SK-N-SH treated with all-trans-retinoic acid at 6 μM for 48 hours (cell line): ENCODE results near the gene PTX4.

ENCODE experiments used
- ARNTL ChIP-seq: fragments of 450-650 bp; formaldehyde crosslinking; IDR thresholded peaks from 2 replicates; pipeline ENCODE4 v1.5.0; 2020; ENCODE audit warnings: low read depth, mild to moderate bottlenecking, moderate library complexity, borderline replicate concordance
- CSDC2 ChIP-seq: fragments of 250-450 bp; sonication (Bioruptor Pico); IDR thresholded peaks from 2 replicates; pipeline ENCODE4 v1.5.0; 2020; ENCODE audit warnings: mild to moderate bottlenecking, moderate library complexity
- ESRRG ChIP-seq: fragments of 250-450 bp; sonication (Bioruptor Pico); IDR thresholded peaks from 2 replicates; pipeline ENCODE4 v1.6.1; 2021; ENCODE audit warnings: mild to moderate bottlenecking
- OSR1 ChIP-seq: fragments of 250-450 bp; sonication (Bioruptor Pico); IDR thresholded peaks from 2 replicates; pipeline ENCODE4 v1.8.0; 2022; ENCODE audit warnings: moderate library complexity, mild to moderate bottlenecking, inconsistent platforms
- ZFP30 ChIP-seq: fragments of 450-650 bp; formaldehyde crosslinking; IDR thresholded peaks from 2 replicates; pipeline ENCODE4 v1.5.0; 2022; ENCODE audit warnings: mild to moderate bottlenecking, moderate library complexity
- ZNF8 ChIP-seq: fragments of 450-650 bp; formaldehyde crosslinking; IDR thresholded peaks from 2 replicates; pipeline ENCODE4 v1.5.0; 2020; ENCODE audit warnings: mild to moderate bottlenecking, moderate library complexity
- TF ChIP-seq, protein P1 (sequence below): fragments of 250-450 bp; sonication (Bioruptor Pico); IDR thresholded peaks from 2 replicates; pipeline ENCODE4 v1.5.0; 2020; ENCODE audit warnings: mild to moderate bottlenecking, moderate library complexity
- TF ChIP-seq, protein P2 (sequence below): fragments of 250-450 bp; sonication (Bioruptor Pico); IDR thresholded peaks from 2 replicates; pipeline ENCODE4 v1.8.0; 2020; ENCODE audit warnings: mild to moderate bottlenecking, moderate library complexity, borderline replicate concordance

DNA sequence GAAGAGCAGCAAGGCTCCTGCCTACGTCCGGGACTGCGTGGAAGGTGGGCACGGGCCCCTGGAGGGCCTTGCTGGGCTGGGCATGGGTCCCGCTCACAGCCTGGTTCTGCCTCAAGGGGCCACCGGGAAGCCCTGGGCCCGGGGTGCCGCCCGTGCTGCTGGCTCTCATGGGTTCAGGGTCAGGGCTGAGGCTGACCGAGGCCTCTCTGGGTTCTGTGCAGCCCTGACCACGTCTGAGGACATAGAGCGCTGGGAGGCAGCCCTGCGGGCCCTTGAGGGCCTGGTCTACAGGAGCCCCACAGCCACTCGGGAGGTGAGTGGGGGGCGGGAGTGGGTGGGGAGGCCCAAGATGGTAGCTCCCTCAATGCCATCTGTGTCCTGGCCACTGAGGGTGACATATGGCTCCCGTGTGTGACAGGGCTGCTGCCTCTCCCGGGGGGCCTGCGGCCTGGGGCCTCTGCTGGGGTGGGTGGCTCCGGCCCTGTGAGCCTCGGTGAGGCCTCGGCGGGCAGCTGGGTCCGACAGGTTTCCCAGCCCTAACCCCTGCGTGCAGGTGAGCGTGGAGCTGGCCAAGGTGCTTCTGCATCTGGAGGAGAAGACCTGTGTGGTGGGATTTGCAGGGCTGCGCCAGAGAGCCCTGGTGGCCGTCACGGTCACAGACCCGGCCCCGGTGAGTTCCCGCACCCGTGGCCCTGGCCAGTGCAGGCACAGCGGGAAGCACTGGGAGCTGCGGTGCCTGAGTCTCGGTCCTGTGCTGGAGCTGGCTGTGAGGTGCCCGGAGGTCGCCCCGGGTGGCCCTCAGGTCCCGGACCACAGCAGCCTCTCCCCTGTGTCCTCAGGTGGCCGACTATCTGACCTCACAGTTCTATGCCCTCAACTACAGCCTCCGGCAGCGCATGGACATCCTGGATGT is 13.6 kb upstream of the PTX4 start:
- TF ChIP-seq, protein P1, sequence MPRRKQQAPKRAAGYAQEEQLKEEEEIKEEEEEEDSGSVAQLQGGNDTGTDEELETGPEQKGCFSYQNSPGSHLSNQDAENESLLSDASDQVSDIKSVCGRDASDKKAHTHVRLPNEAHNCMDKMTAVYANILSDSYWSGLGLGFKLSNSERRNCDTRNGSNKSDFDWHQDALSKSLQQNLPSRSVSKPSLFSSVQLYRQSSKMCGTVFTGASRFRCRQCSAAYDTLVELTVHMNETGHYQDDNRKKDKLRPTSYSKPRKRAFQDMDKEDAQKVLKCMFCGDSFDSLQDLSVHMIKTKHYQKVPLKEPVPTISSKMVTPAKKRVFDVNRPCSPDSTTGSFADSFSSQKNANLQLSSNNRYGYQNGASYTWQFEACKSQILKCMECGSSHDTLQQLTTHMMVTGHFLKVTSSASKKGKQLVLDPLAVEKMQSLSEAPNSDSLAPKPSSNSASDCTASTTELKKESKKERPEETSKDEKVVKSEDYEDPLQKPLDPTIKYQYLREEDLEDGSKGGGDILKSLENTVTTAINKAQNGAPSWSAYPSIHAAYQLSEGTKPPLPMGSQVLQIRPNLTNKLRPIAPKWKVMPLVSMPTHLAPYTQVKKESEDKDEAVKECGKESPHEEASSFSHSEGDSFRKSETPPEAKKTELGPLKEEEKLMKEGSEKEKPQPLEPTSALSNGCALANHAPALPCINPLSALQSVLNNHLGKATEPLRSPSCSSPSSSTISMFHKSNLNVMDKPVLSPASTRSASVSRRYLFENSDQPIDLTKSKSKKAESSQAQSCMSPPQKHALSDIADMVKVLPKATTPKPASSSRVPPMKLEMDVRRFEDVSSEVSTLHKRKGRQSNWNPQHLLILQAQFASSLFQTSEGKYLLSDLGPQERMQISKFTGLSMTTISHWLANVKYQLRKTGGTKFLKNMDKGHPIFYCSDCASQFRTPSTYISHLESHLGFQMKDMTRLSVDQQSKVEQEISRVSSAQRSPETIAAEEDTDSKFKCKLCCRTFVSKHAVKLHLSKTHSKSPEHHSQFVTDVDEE (CRISPR knock-in tag) = no peak
- no peak for TF ChIP-seq OSR1 (CRISPR knock-in tag)
- TF ChIP-seq ARNTL (CRISPR knock-in tag) = no peak
- TF ChIP-seq CSDC2 (CRISPR knock-in tag) = no peak
- TF ChIP-seq, protein P2, sequence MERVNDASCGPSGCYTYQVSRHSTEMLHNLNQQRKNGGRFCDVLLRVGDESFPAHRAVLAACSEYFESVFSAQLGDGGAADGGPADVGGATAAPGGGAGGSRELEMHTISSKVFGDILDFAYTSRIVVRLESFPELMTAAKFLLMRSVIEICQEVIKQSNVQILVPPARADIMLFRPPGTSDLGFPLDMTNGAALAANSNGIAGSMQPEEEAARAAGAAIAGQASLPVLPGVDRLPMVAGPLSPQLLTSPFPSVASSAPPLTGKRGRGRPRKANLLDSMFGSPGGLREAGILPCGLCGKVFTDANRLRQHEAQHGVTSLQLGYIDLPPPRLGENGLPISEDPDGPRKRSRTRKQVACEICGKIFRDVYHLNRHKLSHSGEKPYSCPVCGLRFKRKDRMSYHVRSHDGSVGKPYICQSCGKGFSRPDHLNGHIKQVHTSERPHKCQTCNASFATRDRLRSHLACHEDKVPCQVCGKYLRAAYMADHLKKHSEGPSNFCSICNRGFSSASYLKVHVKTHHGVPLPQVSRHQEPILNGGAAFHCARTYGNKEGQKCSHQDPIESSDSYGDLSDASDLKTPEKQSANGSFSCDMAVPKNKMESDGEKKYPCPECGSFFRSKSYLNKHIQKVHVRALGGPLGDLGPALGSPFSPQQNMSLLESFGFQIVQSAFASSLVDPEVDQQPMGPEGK (CRISPR knock-in tag) = no peak
- TF ChIP-seq ESRRG (CRISPR knock-in tag) = no peak
- TF ChIP-seq ZFP30 (CRISPR knock-in tag) = no peak
- no peak for TF ChIP-seq ZNF8 (CRISPR knock-in tag)
